HG03060 (cell line): ENCODE results near the gene ACACA.
A peak's percentile ranks its signal among the peaks of the same experiment; 100 is the strongest.

ENCODE experiments used
- ATAC-seq: cut with Tn5 transposase; IDR thresholded peaks from one replicate; pipeline ENCODE4 v1.9.1; 2021; ENCODE audit warnings: low read depth, moderate number of reproducible peaks; ENCODE audit not compliant: unreplicated experiment

The ACACA gene

DNA sequence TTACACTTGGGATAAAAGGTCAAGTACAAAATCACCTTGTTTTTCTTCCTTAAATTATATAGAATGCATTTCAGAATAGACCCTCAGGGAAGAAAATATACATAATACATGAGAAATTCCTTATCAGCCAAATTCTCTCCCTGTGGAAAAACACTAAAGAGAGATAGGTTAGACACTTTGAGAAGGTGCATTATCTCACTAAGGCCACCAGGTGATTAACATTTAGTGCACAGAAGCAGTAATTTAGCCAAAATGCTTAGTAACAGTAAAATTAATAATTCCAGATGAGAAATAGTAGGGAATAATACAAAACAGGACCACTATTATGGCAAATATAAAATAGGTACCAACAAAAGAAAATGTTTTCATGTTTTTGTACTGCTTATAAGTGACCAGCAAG is 216.1 kb downstream of the ACACA start:
- no peak for ATAC-seq

GRCh38 chr17:37188157-37188556 is 218.5 kb downstream of the ACACA start:
- ATAC-seq, result no peak

- no peak for ATAC-seq
Measured at GRCh38 chr17:37187262-37187661, 219.4 kb downstream of the ACACA start.

- ATAC-seq, result no peak
Measured at GRCh38 chr17:37182786-37183465, 223.7 kb downstream of the ACACA start.

DNA sequence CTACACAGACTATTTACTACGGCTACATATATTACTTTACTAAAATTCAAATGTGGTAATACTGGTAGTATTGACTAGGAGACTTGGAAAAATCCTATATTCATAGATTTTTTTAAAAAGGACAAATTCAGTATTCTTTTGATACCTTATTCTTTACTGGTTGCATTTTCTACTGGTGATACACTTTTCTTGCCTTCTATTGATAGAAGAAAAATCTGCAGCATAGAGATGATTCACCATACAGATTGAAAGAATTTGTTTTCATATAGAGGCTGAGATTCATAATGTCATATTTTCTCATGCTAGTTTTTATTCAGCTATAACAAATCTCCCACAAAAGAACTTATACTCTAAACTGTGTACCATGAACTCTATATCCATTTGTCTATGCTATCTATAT is 226.3 kb downstream of the ACACA start:
- no peak for ATAC-seq

DNA sequence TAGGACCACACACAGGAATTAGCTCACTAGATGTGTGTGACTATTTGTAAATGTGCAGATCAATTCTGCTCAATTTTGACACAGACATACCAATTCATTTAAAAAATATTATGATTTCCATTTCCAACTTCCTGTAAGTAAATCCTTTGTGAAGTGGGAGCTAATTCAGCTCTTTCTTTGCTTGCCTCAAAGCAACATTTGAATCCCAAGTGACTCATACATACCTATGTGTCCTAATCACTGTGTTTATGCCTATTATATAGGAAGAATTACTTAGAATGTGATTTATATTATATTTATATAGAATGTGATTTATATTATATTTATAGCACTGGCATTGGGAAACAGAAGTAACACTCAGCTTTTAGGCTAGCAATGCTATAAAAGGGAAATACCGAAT is 226.7 kb downstream of the ACACA start:
- ATAC-seq, result no peak

GRCh38 chr17:37177254-37177870 is 229.3 kb downstream of the ACACA start:
- no peak for ATAC-seq

- ATAC-seq, result no peak
Measured at GRCh38 chr17:37176723-37177122, 229.9 kb downstream of the ACACA start.

GRCh38 chr17:37174205-37174604 is 232.4 kb downstream of the ACACA start:
- ATAC-seq, result no peak

DNA sequence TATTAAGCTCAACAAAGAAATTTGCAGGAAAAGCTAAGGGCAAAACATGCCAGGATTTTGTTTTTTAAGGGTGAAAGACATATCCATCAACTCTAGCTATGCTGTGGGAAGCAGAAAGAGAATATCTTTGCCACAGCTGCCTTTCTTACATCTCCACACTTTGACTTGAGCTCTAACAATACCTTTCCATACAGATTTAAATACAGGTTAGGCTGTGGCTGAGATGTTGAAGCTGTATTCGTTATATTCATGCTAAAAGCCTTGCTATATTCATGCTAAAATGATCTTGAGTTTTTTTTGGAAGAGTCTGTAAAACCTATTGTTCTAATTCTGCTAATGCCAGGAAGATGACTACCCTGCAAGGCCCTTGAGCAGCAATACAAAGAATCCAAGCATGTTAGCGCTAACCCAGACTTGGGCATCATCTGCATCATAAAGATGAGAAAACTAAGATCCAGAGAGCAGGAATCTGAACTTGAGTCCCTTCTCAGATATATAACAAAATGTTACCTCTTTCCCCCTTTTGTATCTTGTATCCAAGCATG is 235.7 kb downstream of the ACACA start:
- ATAC-seq, result no peak

DNA sequence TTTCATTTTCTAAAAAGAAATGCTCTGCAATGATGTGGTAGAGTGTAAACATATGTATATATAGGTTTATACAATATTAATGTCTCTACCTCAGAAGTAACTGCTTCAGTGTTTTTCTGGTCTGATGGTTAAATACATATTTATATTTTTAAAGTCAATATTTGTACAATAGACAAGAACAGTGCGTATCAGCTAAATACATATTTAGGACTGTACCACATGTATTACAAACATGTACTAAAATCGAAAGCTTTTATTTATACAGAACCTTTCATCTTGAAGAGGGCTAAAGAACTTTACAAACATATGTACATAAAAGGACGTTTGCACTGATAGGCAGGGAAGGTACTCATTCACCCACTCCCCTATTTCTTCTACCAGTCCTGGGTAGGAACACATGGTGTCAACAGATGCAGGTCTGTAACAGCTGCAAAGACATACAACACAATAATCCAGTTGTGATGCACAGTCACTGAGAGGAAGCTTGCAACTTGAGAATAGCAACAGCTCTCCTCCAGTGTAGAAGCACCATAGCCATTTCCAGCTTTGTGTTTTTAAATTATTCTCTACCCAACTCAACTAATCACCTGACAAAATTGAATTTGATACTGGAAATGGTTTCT is 237.8 kb downstream of the ACACA start:
- ATAC-seq, result no peak

GRCh38 chr17:37167756-37168155 is 238.9 kb downstream of the ACACA start:
- ATAC-seq, result no peak

GRCh38 chr17:37164057-37164456 is 242.6 kb downstream of the ACACA start:
- ATAC-seq, result no peak

DNA sequence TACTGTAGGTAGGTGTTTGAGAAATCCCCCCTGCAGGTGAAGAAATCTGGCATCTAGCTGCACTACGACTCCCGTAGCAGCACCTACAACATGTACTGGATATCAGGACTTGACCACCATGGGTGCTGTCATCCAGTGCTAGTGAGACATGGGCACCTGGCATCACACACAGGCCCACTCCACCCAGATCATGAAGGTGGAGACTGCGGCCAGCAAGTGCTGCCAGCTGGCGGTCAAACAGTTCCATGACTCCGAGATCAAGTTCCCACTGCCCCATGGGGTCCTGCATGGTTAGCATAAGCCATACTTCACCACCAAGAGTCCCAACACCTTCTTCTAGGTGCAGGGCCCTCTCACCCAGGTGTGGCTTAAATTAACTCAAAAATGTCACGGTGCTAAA is 243.8 kb downstream of the ACACA start:
- ATAC-seq, result no peak

DNA sequence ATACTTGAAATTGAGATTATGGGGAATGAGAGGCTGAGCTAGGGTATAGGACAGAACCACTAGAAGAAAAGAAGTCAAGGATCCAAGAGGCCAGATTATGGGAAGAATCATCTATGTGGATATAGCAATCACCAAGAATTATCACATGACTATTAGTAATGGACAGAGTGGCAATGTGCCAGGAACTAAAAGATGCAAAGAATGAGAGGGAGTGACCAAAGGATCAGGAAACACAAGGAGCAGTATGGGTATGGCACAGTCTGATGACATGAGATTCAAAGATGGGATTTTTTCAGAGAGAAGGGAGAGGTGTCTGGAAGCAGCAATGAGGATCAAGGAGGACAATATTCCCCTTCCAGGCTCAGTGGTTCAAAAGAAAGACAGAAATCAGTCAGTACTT is 245.7 kb downstream of the ACACA start:
- ATAC-seq, result no peak

DNA sequence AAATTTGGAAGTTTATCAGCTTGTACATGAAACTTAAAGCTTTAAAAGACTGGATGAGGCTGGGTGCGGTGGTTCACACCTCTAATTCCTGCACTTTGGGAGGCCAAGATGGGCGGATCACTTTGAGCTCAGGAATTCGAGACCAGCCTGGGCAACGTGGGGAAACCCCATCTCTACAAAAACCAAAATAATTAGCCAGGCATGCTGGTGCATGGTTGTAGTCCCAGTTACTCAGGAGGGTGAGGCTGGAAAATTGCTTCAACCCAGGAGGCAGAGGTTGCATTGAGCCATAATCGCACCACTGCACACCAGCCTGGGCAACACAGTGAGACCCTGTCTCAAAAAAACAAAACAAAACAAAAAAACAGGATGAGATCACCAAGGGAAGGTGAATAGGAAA is 248.3 kb downstream of the ACACA start:
- no peak for ATAC-seq

DNA sequence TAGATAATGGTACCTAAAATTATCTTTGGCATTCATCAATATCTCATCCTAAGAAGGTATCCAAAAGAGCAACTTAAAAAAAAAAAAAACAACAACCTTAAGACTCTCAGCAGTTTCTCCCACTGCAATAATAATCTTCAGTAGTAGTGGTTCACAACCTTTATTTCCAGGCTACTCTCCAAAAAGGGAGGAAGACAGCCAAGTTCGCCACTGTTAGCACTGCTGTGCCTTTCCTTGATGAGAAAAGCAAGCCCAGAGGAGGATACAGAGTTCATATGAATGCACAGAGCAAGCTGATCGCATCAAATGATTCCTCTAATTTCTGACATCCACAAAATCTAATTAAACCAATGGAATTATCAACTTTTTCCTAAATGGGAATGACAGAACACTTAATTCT is 258.5 kb downstream of the ACACA start:
- ATAC-seq, result no peak

DNA sequence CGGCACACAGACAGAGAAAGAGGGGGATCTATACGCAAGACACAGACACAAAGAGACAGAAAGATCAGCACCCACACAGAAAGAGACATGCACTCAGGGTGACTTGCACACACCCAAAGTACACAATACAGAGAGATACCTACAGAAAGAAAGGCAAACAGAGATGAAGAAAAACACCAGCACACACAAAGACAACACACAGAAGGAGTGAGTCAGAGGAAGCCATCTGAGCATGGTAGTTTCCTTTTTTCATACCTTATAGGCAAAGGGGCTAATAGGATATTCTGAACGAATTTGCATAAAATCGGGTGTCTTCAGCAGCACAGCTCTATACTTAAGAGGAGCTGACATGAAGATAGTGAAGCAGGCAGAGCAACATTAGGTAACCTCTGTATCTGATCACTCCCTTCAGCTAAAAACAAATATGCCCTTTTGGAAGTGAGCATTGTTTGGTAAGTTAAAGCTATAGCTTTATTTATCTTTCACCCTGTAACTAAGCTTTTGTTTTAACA is 259.3 kb downstream of the ACACA start:
- peak; percentile 66 for ATAC-seq

DNA sequence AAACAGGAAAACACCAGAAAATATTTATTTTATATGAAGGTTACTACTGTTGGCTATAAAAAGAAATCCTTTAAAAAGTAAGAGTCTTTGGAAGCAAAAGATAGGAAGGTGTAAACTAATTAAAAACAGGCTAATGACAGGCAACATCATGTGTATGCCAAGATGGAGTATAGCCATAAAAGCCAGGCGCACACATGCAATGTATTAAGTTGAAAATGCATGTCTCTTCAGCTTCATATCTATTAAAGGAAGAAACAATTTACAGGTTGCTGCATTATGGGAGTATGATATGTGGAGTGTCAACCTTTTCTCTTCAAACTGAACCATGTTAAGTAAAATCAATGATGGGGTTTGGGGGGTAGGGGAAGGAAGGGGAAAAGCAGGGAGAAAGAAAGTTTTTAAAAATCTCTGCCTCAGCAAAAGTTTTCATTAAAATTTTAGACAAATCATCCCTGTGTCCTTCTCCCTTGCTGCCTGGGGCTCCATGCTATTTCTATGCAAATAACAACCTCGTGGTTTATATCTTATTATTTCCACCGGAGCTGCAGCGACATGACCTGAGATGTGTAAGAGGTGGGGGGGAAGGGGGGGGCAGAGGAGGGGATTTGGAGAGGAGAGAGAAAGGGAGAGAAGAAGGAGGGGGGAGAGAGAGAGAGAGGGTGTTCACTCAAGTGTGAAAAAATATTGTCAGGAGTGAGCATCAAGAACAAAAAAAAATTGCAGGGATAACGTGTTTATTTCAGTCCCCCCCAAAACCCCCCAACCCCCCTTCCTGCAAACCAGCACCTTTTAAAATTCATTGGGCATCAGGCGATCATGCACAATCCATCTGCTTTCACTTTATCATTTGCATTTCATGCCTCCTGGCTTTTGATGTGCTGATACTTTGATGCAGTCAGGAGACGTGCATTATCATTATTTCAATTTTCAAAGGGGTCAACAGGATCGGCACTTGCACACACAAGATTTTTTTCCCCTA is 260.3 kb downstream of the ACACA start:
- no peak for ATAC-seq

DNA sequence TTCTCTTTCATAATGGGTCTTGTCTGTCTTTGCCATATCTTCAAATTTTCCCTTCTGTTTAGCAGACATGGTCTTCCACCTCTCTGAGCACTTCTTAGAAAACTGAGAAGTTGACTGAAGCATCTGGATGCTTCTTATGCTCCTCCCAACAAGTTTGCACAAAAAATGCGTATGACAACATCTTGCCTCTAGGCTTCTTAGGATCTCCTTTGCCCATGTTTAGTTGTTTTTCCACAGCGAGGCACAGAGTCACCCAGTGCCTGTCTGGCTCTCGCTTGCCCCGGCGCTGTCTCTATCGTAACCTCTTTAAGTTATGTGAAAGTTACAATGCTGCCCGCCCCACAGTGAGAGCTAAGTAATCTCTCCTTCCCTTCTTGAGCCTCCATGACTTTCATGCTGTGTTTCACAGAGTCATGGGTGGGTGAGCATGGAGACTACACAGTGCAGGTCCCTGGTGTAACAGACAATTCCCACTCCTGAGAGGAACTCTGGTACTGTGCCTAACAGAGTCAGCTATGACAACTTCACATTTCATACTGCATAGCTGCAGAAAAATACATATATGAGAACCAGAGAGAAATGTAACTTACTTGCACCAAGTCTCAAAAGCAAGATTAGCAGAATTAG is 262.4 kb downstream of the ACACA start:
- no peak for ATAC-seq
